HEK293 (cell line): ENCODE results near the gene UBE2D2.

ENCODE experiments used
- CTCF ChIP-seq: fragments of 450-650 bp; formaldehyde crosslinking; IDR thresholded peaks from 2 replicates; pipeline ENCODE4 v1.5.1; 2016; ENCODE audit warnings: missing biosample characterization, missing genetic modification characterization
- ZBTB7A ChIP-seq: fragments of 450-650 bp; formaldehyde crosslinking; IDR thresholded peaks from 2 replicates; pipeline ENCODE4 v1.5.1; 2016; ENCODE audit warnings: low read depth, missing biosample characterization, missing genetic modification characterization
- ZNF18 ChIP-seq: fragments of 450-650 bp; formaldehyde crosslinking; IDR thresholded peaks from 2 replicates; pipeline ENCODE4 v1.5.1; 2016; ENCODE audit warnings: missing biosample characterization, missing genetic modification characterization
- ZNF26 ChIP-seq: fragments of 450-650 bp; formaldehyde crosslinking; IDR thresholded peaks from 2 replicates; pipeline ENCODE4 v1.5.1; 2016; ENCODE audit warnings: missing biosample characterization, missing genetic modification characterization
- ZNF433 ChIP-seq: fragments of 450-650 bp; formaldehyde crosslinking; IDR thresholded peaks from 2 replicates; pipeline ENCODE4 v1.5.1; 2016; ENCODE audit warnings: missing biosample characterization, missing genetic modification characterization, low read depth
- ZNF561 ChIP-seq: fragments of 450-650 bp; IDR thresholded peaks from 2 replicates; pipeline ENCODE4 v1.5.1; 2018; ENCODE audit warnings: missing biosample characterization, missing genetic modification characterization, borderline replicate concordance

- TF ChIP-seq ZNF433 (tag by site-specific recombination), result no peak
- TF ChIP-seq ZNF561 (tag by site-specific recombination), result no peak
- no peak for TF ChIP-seq ZNF26 (tag by site-specific recombination)
- no peak for TF ChIP-seq CTCF (tag by site-specific recombination)
- TF ChIP-seq ZNF18 (tag by site-specific recombination), result no peak
- no peak for TF ChIP-seq ZBTB7A (tag by site-specific recombination)
Measured at GRCh38 chr5:139638736-139639618, 77.8 kb downstream of the UBE2D2 start.
